GM12801 (cell line): ENCODE results near the gene GAPDH.

Source experiments
- CTCF ChIP-seq: IDR thresholded peaks from one replicate; pipeline ENCODE4 v1.5.1; 2011; ENCODE audit warnings: control low read depth; ENCODE audit not compliant: insufficient read length; ENCODE audit errors: extremely low read depth

The GAPDH gene

GRCh38 chr12:6546016-6546415, 11.7 kb downstream of the GAPDH start:
- TF ChIP-seq CTCF, result no peak

DNA sequence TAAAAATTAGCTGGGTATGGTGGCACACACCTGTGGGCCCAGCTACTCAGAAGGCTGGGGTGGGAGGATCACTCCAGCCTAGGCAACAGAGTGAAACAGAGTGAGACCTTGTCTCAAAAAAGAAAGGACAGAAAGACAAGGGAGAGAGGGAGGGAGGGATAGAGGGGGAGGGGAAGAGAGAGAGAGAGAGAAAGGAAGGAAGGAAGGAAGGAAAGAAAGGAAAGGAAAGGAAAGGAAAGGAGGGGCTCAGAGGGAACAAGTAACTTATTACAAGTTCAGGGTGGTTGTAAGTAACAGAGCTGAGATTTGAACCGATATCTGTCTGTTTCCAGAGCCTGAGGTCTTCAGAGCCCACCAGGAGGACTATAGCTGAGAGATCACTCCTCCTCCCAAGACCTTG, 13.2 kb downstream of the GAPDH start:
- TF ChIP-seq CTCF, result no peak

DNA sequence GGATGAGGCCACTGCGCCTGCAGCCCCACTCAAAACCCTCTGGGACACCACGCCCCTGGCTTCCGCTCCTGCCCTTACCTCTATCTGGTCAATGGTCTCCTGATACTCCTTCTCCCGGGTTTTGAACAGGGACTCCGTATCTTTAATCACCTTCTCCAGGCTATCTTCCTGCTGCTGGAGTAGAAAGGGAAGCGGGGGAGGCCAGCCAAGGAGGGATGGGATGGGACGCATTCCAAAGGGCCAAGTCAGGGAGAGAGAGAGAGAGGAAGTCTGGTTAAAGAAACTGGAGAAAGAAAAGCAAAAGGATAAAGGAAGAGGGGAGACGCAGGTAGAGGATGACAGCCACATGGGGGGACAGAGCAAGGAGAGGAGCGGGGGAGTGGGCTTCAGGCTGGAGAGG, 13.7 kb downstream of the GAPDH start:
- TF ChIP-seq CTCF, result no peak

DNA sequence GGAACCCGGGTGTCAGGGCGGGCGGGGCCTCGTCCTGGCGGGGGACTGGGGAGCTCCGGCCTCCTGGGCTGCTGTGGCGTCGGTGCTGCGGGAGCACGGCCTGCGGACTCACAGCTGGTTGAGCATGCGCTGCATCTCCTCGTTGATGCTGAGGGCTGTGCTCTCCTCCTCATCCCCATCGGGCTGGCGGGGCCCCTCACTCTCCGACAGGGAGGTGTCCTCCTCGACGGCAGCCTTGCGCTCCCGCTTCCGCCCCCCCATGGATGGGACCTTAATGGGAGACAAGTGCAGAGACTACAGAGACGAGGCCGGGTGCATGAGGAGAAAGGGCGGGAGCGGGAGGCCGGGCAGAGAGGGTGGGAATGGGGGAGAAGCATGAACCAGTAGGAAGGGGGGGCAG, 14.2 kb downstream of the GAPDH start:
- TF ChIP-seq CTCF, result no peak

- TF ChIP-seq CTCF, result no peak
Measured at GRCh38 chr12:6548966-6549683, 14.8 kb downstream of the GAPDH start.

GRCh38 chr12:6549684-6550151, 15.4 kb downstream of the GAPDH start:
- TF ChIP-seq CTCF, result no peak

DNA sequence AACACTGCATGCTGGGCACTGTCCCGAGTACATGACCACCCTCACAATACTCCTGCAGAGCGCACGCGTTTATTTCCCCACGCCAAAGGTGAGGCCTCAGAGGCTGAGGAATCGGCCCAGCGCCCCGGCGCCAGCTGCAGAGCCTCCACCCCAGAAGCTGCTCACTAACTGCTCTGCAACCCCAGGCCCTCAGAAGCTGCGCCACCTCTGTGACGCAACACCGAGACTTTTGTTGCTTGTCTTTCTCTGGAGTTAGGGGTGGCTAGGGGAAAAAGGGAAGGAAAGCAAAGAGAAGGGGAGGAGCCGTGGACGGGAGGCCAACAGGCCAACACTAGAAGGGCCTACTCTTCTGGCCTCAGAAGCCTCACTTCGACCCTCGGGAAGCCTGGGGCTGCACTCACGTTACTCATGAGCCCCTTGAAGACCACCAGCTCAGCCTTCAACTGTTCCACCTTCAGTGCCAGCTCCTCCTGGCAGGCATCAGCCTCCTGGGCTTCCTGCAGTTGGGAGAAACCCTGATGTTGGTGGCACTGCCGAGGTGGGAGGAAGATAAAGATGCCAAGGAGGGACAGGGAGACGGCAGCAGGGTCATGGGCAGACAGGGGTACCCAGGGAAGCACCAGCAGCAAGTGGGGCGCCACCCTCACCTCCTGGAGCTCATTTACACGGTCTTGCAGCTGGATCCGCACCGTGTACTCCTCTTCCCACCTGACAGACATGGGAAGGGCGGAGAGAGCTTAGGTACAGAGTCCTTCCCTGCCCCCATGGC, 16.2 kb downstream of the GAPDH start:
- TF ChIP-seq CTCF, result no peak
